GM23338 (cell line): ENCODE data around the gene TXNRD1. TPM values are rescaled to one million over a fixed set of nuclear protein-coding genes. Genes with fewer than 3 reads are reported as not detected.

Experiments used
- ATAC-seq: fragments of 200-7000 bp; cut with Tn5 transposase; 3 replicates; pipeline ENCODE4 v1.9.1; 2020
- DNase-seq: peaks from one replicate; pipeline ENCODE4 v3.0.0-alpha.2; 2015; ENCODE audit warnings: low spot score
- H2AFZ ChIP-seq: fragments of 200-600 bp; sonication (generic); 2 replicates; pipeline ENCODE4 v1.8.0; 2016; ENCODE audit warnings: antibody characterized with exemption, mild to moderate bottlenecking, moderate library complexity
- H3F3A ChIP-seq: fragments of 200-600 bp; sonication (generic); replicated peaks from 2 replicates; pipeline ENCODE4 v1.8.0; 2017; ENCODE audit warnings: antibody characterized with exemption, mixed run types, low read depth
- H3K27ac ChIP-seq: fragments of 200-600 bp; sonication (generic); 2 replicates; pipeline ENCODE4 v1.6.1; 2016; ENCODE audit warnings: low read depth
- H3K27me3 ChIP-seq: fragments of 200-600 bp; sonication (generic); 2 replicates; pipeline ENCODE4 v1.8.0; 2016; ENCODE audit warnings: mild to moderate bottlenecking, mixed run types, moderate library complexity; ENCODE audit not compliant: insufficient read depth
- H3K36me3 ChIP-seq: fragments of 200-600 bp; sonication (generic); 2 replicates; pipeline ENCODE4 v1.8.0; 2016; ENCODE audit warnings: mild to moderate bottlenecking; ENCODE audit not compliant: insufficient read depth
- H3K4me1 ChIP-seq: fragments of 200-600 bp; sonication (generic); 2 replicates; pipeline ENCODE4 v1.8.0; 2016; ENCODE audit warnings: mild to moderate bottlenecking, moderate library complexity; ENCODE audit not compliant: insufficient read depth
- H3K4me2 ChIP-seq: fragments of 200-600 bp; sonication (generic); 2 replicates; pipeline ENCODE4 v1.7.1; 2017; ENCODE audit warnings: mixed run types
- H3K4me3 ChIP-seq: fragments of 200-600 bp; sonication (generic); 2 replicates; pipeline ENCODE4 v1.6.1; 2016; ENCODE audit warnings: mixed run types
- H3K79me2 ChIP-seq: fragments of 200-600 bp; sonication (generic); replicated peaks from 2 replicates; pipeline ENCODE4 v1.8.0; 2017; ENCODE audit warnings: mild to moderate bottlenecking; ENCODE audit not compliant: insufficient read depth
- H3K9me2 ChIP-seq: fragments of 200-600 bp; sonication (generic); 2 replicates; pipeline ENCODE4 v1.8.0; 2017; ENCODE audit not compliant: insufficient read depth
- H4K20me1 ChIP-seq: fragments of 200-600 bp; sonication (generic); replicated peaks from 2 replicates; pipeline ENCODE4 v1.8.0; 2017; ENCODE audit warnings: mild to moderate bottlenecking; ENCODE audit not compliant: insufficient read depth
- H3K27ac Mint-ChIP-seq: 2 replicates; pipeline ENCODE4 v1.8.0; 2020; ENCODE audit warnings: inconsistent platforms, mild to moderate bottlenecking, moderate library complexity, mixed read lengths
- H3K27me3 Mint-ChIP-seq: 3 replicates; pipeline ENCODE4 v1.8.0; 2022; ENCODE audit warnings: low read depth, mild to moderate bottlenecking, moderate library complexity, mixed read lengths, inconsistent platforms; ENCODE audit not compliant: insufficient read depth, poor library complexity
- H3K36me3 Mint-ChIP-seq: 3 replicates; pipeline ENCODE4 v1.8.0; 2021; ENCODE audit warnings: low read depth, mild to moderate bottlenecking, inconsistent platforms, moderate library complexity, mixed read lengths
- H3K4me1 Mint-ChIP-seq: 3 replicates; pipeline ENCODE4 v1.8.0; 2020; ENCODE audit warnings: mild to moderate bottlenecking, inconsistent platforms, mixed read lengths
- H3K4me3 Mint-ChIP-seq: 3 replicates; pipeline ENCODE4 v1.8.0; 2021; ENCODE audit warnings: moderate library complexity, mild to moderate bottlenecking, inconsistent platforms, mixed read lengths
- H3K9me3 Mint-ChIP-seq: 3 replicates; pipeline ENCODE4 v1.8.0; 2020; ENCODE audit warnings: moderate library complexity, mild to moderate bottlenecking, inconsistent platforms, mixed read lengths
- CREB1 ChIP-seq: fragments of 250-450 bp; sonication (Bioruptor Pico); IDR thresholded peaks from 2 replicates; pipeline ENCODE4 v1.5.0; 2020; ENCODE audit warnings: low read depth, mild to moderate bottlenecking, moderate library complexity
- CTCF ChIP-seq, 2 experiments: fragments of 200-600 bp in 1 of 2; sonication (generic) in 1 of 2; conservative IDR thresholded peaks; 2 replicates each; pipeline versions ENCODE4 v1.5.1 to v1.6.1; 2016 to 2017; ENCODE audit warnings: antibody characterized with exemption in 2 of 2, low read depth in 2 of 2, mild to moderate bottlenecking in 2 of 2, moderate library complexity in 1 of 2
- ETS1 ChIP-seq: IDR thresholded peaks from 2 replicates; pipeline ENCODE4 v1.6.1; 2016; ENCODE audit warnings: antibody characterized with exemption
- EZH2 ChIP-seq: fragments of 200-600 bp; sonication (generic); IDR thresholded peaks from one replicate; pipeline ENCODE4 v1.8.0; 2017; ENCODE audit warnings: antibody characterized with exemption, mild to moderate bottlenecking, low read depth; ENCODE audit not compliant: unreplicated experiment
- EZH2phosphoT487 ChIP-seq: fragments of 200-600 bp; sonication (generic); IDR thresholded peaks from one replicate; pipeline ENCODE4 v1.8.1; 2018; ENCODE audit warnings: antibody characterized with exemption; ENCODE audit not compliant: unreplicated experiment
- JUNB ChIP-seq: IDR thresholded peaks from one replicate; pipeline ENCODE4 v1.6.1; 2016; ENCODE audit warnings: antibody characterized with exemption; ENCODE audit not compliant: unreplicated experiment
- NANOG ChIP-seq: IDR thresholded peaks from 2 replicates; pipeline ENCODE4 v1.6.1; 2016; ENCODE audit warnings: antibody characterized with exemption, borderline replicate concordance
- POLR2AphosphoS5 ChIP-seq: IDR thresholded peaks from 2 replicates; pipeline ENCODE4 v1.6.1; 2016; ENCODE audit warnings: antibody characterized with exemption, low read depth
- REST ChIP-seq: IDR thresholded peaks from one replicate; pipeline ENCODE4 v1.6.1; 2018; ENCODE audit warnings: antibody characterized with exemption; ENCODE audit not compliant: unreplicated experiment
- STAT1 ChIP-seq: IDR thresholded peaks from one replicate; pipeline ENCODE4 v1.6.1; 2016; ENCODE audit warnings: antibody characterized with exemption; ENCODE audit not compliant: unreplicated experiment
- ZNF114 ChIP-seq: fragments of 250-450 bp; sonication (Bioruptor Pico); IDR thresholded peaks from 2 replicates; pipeline ENCODE4 v1.5.0; 2020; ENCODE audit warnings: mild to moderate bottlenecking, moderate library complexity
- ZNF331 ChIP-seq: fragments of 250-450 bp; sonication (Bioruptor Pico); IDR thresholded peaks from 2 replicates; pipeline ENCODE4 v1.5.0; 2020; ENCODE audit warnings: low read depth, mild to moderate bottlenecking, moderate library complexity
- polyA plus RNA-seq: library from polyadenylated mRNA; unstranded; fragments of >200 nt; fragmentation: Nextera tagmentation; extraction: Ambion mirVana; gene quantifications from 2 replicates; pipeline ENCODE4 v1.2.1, GENCODE V29; 2016
- total RNA-seq: library from RNA; depleted of rRNA; stranded (reverse); fragments of >200 nt; shearing (Covaris generic); gene quantifications from 2 replicates; pipeline ENCODE4 v1.2.3, GENCODE V29; 2014

Gene TXNRD1
- total and polyA plus RNA-seq, 2 experiments from 2014 or later, result 115 to 127 TPM

- no peak for TF ChIP-seq CREB1
- no peak for TF ChIP-seq JUNB
- TF ChIP-seq ETS1, result no peak
- no peak for TF ChIP-seq POLR2AphosphoS5
- no peak for TF ChIP-seq REST
- no peak for TF ChIP-seq STAT1
- no peak for TF ChIP-seq EZH2
- TF ChIP-seq NANOG, result no peak
- no peak for TF ChIP-seq ZNF114 (CRISPR knock-in tag)
- TF ChIP-seq ZNF331 (CRISPR knock-in tag), result no peak
- TF ChIP-seq EZH2phosphoT487, result no peak
- no peak for TF ChIP-seq CTCF (conservative IDR thresholded peaks at IDR 0.05; ENCODE audit: low read depth in 2 of 2)
These were observed 47.4 kb downstream of the TXNRD1 start (continued) for GRCh38 chr12:104263026-104263425.

- peaks cover 2% of the 10 kb centered on the region for H3K27me3 Mint-ChIP-seq
- Histone ChIP-seq H3K79me2 (no peaks in the 10 kb centered on the region), H4K20me1 (no peaks in the 10 kb centered on the region), H3K4me1 (peaks cover 9% of the 10 kb centered on the region), H3K4me3 (no peak overlapping the region), H3K4me2 (no peak overlapping the region), H3K36me3 (no peaks in the 10 kb centered on the region), H3K27me3 (no peaks in the 10 kb centered on the region), H3K27ac (peak overlapping the region; percentile 35; the same call in 1 of the 2 replicates), H2AFZ (peak overlapping the region; percentile 84; the same call in 1 of the 2 replicates), H3F3A (no peaks in the 10 kb centered on the region), H3K9me2 (no peaks in the 10 kb centered on the region)
- no peaks in the 10 kb centered on the region for H3K9me3 Mint-ChIP-seq
- no peak for DNase-seq
- H3K4me3 Mint-ChIP-seq, result no peak overlapping the region
- ATAC-seq, result peak; percentile 35; the same call in 2 of the 3 replicates
- peak overlapping the region; percentile 17; the same call in 1 of the 2 replicates for H3K27ac Mint-ChIP-seq
- peaks cover 10% of the 10 kb centered on the region for H3K4me1 Mint-ChIP-seq
- no peaks in the 10 kb centered on the region for H3K36me3 Mint-ChIP-seq
- TF ChIP-seq EZH2phosphoT487 (no peak), ETS1 (no peak), NANOG (no peak), ZNF114 (CRISPR knock-in tag) (no peak), EZH2 (no peak), CTCF (conservative IDR thresholded peaks at IDR 0.05; ENCODE audit: low read depth in 2 of 2) (no peak), STAT1 (no peak), ZNF331 (CRISPR knock-in tag) (no peak), POLR2AphosphoS5 (no peak)
These were observed 48.2 kb downstream of the TXNRD1 start for GRCh38 chr12:104263580-104264358.
